Thoracic aorta (tissue), 2 donors: ENCODE measurements around the gene AK8. TPM values are rescaled to one million over a fixed set of nuclear protein-coding genes. Genes with fewer than 3 reads are reported as not detected.

Experiments
- ATAC-seq: fragments of 150-250 bp; one replicate; pipeline ENCODE4 v1.8.0; 2017; ENCODE audit warnings: low read depth; ENCODE audit not compliant: insufficient number of reproducible peaks, low FRiP score
- DNase-seq: peaks from one replicate; pipeline ENCODE4 v3.0.0-alpha.2; 2020; ENCODE audit warnings: low spot score
- H3K27ac ChIP-seq, 2 donors: fragments of 200-600 bp; sonication (generic); 1 replicate in 1 of 2; 2 replicates in 1 of 2; pipeline ENCODE4 v1.5.1; 2016; ENCODE audit warnings: mild to moderate bottlenecking in 2 of 2, moderate library complexity in 2 of 2
- H3K27me3 ChIP-seq: fragments of 200-600 bp; sonication (generic); replicated peaks from 2 replicates; pipeline ENCODE4 v1.6.0; 2016; ENCODE audit warnings: mild to moderate bottlenecking; ENCODE audit not compliant: insufficient read depth
- H3K36me3 ChIP-seq: fragments of 200-600 bp; sonication (generic); one replicate; pipeline ENCODE4 v1.5.1; 2016
- H3K4me1 ChIP-seq, 2 donors: fragments of 200-600 bp; sonication (generic); 1 replicate in 1 of 2; 2 replicates in 1 of 2; pipeline versions ENCODE4 v1.5.1 to v1.6.0; 2016; ENCODE audit warnings: low read depth in 2 of 2, mild to moderate bottlenecking in 1 of 2; ENCODE audit not compliant: control insufficient read depth in 1 of 2
- H3K4me3 ChIP-seq: fragments of 200-600 bp; sonication (generic); 2 replicates; pipeline ENCODE4 v1.5.1; 2016; ENCODE audit warnings: mild to moderate bottlenecking
- H3K9me3 ChIP-seq: fragments of 200-600 bp; sonication (generic); 2 replicates; pipeline ENCODE4 v1.5.1; 2016
- CTCF ChIP-seq: fragments of 200-600 bp; sonication (generic); IDR thresholded peaks from one replicate; pipeline ENCODE4 v1.5.1; 2019; ENCODE audit warnings: antibody characterized with exemption
- total RNA-seq, 2 donors: library from RNA; depleted of rRNA; stranded (reverse); fragments of >200 nt; gene quantifications; one replicate each; pipeline versions ENCODE4 v1.1.0 to v1.2.3, GENCODE V29; 2016

The AK8 gene
- total RNA-seq, 2 donors from 2014 or later, result 0.42 to 0.54 TPM

- ATAC-seq (no peak), DNase-seq (no peak)
- H3K36me3 ChIP-seq, result no peaks in the 10 kb centered on the region
- H3K9me3 ChIP-seq, result no peaks in the 10 kb centered on the region
- H3K27ac ChIP-seq, result no peak overlapping the region
- H3K4me3 ChIP-seq, result no peak overlapping the region
- TF ChIP-seq CTCF, result no peak
- peaks cover 5 to 15% of the 10 kb centered on the region in 2 donors for H3K4me1 ChIP-seq
- H3K27me3 ChIP-seq, result no peaks in the 10 kb centered on the region
Observed at GRCh38 chr9:132866898-132867297, 11.2 kb downstream of the AK8 start.

GRCh38 chr9:132864691-132865090, 13.4 kb downstream of the AK8 start:
- TF ChIP-seq CTCF, result no peak
- Histone ChIP-seq H3K9me3 (no peaks in the 10 kb centered on the region), H3K27ac (no peak overlapping the region), H3K27me3 (no peaks in the 10 kb centered on the region), H3K36me3 (no peaks in the 10 kb centered on the region), H3K4me1 (no peaks in the 10 kb centered on the region), H3K4me3 (no peak overlapping the region)
- DNase-seq (no peak), ATAC-seq (no peak)

GRCh38 chr9:132864277-132864676, 13.8 kb downstream of the AK8 start:
- Histone ChIP-seq H3K4me1 (no peaks in the 10 kb centered on the region), H3K36me3 (no peaks in the 10 kb centered on the region), H3K4me3 (no peak overlapping the region), H3K27ac (no peak overlapping the region), H3K9me3 (no peaks in the 10 kb centered on the region), H3K27me3 (no peaks in the 10 kb centered on the region)
- DNase-seq (no peak), ATAC-seq (no peak)
- no peak for TF ChIP-seq CTCF

DNA sequence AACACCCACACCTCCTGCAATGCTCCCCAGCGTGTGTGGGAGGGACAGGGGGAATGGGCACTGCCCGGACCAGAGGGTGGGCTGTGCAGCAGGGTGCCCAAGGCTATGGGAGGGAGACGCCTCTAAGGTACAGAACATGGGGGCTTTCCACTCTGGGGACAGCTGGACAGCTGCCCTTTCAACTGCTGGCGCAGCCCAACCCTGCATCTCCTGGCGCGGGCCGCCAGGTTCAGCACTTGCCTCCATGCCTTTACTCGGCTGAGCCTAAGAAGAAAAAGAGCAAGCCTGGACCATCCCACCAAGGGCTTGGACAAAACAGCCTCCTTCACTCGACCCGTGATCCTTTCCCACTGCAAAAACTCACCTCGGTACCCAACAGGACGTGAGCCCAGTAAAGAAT, 15.0 kb downstream of the AK8 start:
- no peak overlapping the region for H3K4me3 ChIP-seq
- no peaks in the 10 kb centered on the region for H3K9me3 ChIP-seq
- H3K4me1 ChIP-seq, result no peaks in the 10 kb centered on the region
- no peak for DNase-seq
- TF ChIP-seq CTCF, result no peak
- no peak for ATAC-seq
- no peaks in the 10 kb centered on the region for H3K27me3 ChIP-seq
- no peaks in the 10 kb centered on the region for H3K36me3 ChIP-seq
- H3K27ac ChIP-seq, result no peak overlapping the region

DNA sequence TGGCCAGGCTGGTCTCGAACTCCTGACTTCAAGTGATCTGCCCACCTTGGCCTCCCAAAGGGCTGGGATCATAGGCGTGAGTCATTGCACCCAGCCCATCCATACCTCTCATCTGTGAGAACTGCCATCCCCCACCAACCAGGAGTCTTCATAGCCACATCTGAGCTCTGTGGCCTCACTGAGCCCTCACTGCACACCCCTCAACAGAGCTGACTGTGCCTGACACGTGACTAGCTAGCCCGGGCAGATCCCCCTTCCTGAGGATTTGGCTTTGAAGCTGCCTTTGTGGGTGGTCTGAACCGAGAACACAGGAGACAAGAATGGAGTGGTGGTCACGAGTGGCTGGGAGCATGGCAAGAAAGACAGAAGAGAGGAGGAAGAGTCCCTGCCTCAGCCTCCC, 15.6 kb downstream of the AK8 start:
- no peak for DNase-seq
- no peak for TF ChIP-seq CTCF
- no peak overlapping the region for H3K27ac ChIP-seq
- ATAC-seq, result no peak
- no peaks in the 10 kb centered on the region for H3K9me3 ChIP-seq
- no peaks in the 10 kb centered on the region for H3K27me3 ChIP-seq
- H3K4me3 ChIP-seq, result no peak overlapping the region
- H3K36me3 ChIP-seq, result no peaks in the 10 kb centered on the region
- H3K4me1 ChIP-seq, result no peaks in the 10 kb centered on the region
